ENCODE data around the gene TTC33. TPM values are rescaled to one million over a fixed set of nuclear protein-coding genes. Genes with fewer than 3 reads are reported as not detected.

TTC33 gene
- total RNA-seq, 3 donors from 2014 or later (not counting 1 experiment from before 2014, with no cell fraction given): 7.3 to 11.4 (median 10.0) TPM

GRCh38 chr5:40547994-40548575 lies 207.7 kb downstream of the TTC33 start:
- no peaks in the 10 kb centered on the region for H3K9me3 Mint-ChIP-seq
- TF ChIP-seq CTCF (IDR thresholded peaks at IDR 0.05): no peak
- H3K4me1 ChIP-seq (ENCODE audit: control insufficient read depth, insufficient read depth, low read length): no peaks in the 10 kb centered on the region
- H3K4me3 Mint-ChIP-seq: no peak overlapping the region
- H3K4me1 Mint-ChIP-seq: peaks cover 0 to 5% of the 10 kb centered on the region in 2 donors
- no peak overlapping the region for H3K4me3 ChIP-seq (ENCODE audit: low read length)
- WGBS (ENCODE audit: insufficient coverage): 89% methylated on average over 3 of the region's 3 CpGs
- no peaks in the 10 kb centered on the region for H3K27me3 Mint-ChIP-seq (ENCODE audit: low read depth in 2 of 2)
- no peak overlapping the region for H3K27ac ChIP-seq (ENCODE audit: low read length)
- DNase-seq: no peak
- H3K36me3 Mint-ChIP-seq: no peaks in the 10 kb centered on the region
- intact Hi-C loops (cut with micrococcal nuclease): no loop called here
- no peaks in the 10 kb centered on the region for H3K36me3 ChIP-seq (ENCODE audit: control insufficient read depth, insufficient read depth, low read length)
- no peaks in the 10 kb centered on the region for H3K9me3 ChIP-seq (ENCODE audit: control insufficient read depth, insufficient read depth, low read length)
- H3K27me3 ChIP-seq (ENCODE audit: control insufficient read depth, insufficient read depth, low read length): no peaks in the 10 kb centered on the region
- no peak overlapping the region for H3K27ac Mint-ChIP-seq
- ATAC-seq: no peak

- H3K27me3 ChIP-seq (ENCODE audit: control insufficient read depth, insufficient read depth, low read length): no peaks in the 10 kb centered on the region
- no peak overlapping the region for H3K27ac ChIP-seq (ENCODE audit: low read length)
- no peak overlapping the region for H3K4me3 ChIP-seq (ENCODE audit: low read length)
- Mint-ChIP-seq H3K4me3 (no peak overlapping the region), H3K4me1 (peaks cover 0 to 5% of the 10 kb centered on the region in 2 donors), H3K27ac (no peak overlapping the region), H3K36me3 (no peaks in the 10 kb centered on the region), H3K9me3 (no peaks in the 10 kb centered on the region), H3K27me3 (ENCODE audit: low read depth in 2 of 2) (no peaks in the 10 kb centered on the region)
- no peaks in the 10 kb centered on the region for H3K9me3 ChIP-seq (ENCODE audit: control insufficient read depth, insufficient read depth, low read length)
- 97% methylated on average over 4 of the region's 4 CpGs for WGBS (ENCODE audit: insufficient coverage)
- no peak for DNase-seq
- TF ChIP-seq CTCF (IDR thresholded peaks at IDR 0.05): no peak
- H3K4me1 ChIP-seq (ENCODE audit: control insufficient read depth, insufficient read depth, low read length): no peaks in the 10 kb centered on the region
- ATAC-seq: no peak
- intact Hi-C loops (cut with micrococcal nuclease): no loop called here
- H3K36me3 ChIP-seq (ENCODE audit: control insufficient read depth, insufficient read depth, low read length): no peaks in the 10 kb centered on the region
Measured at GRCh38 chr5:40547557-40547956, 208.2 kb downstream of the TTC33 start.

GRCh38 chr5:40540301-40540700 lies 215.5 kb downstream of the TTC33 start:
- H3K4me3 Mint-ChIP-seq: no peak overlapping the region
- H3K27ac ChIP-seq (ENCODE audit: low read length): no peak overlapping the region

More at GRCh38 chr5:40540301-40540700, 215.5 kb downstream of the TTC33 start:
- intact Hi-C loops (cut with micrococcal nuclease): no loop called here
- no peak for TF ChIP-seq CTCF (IDR thresholded peaks at IDR 0.05)
- H3K9me3 Mint-ChIP-seq: no peaks in the 10 kb centered on the region
- H3K4me1 Mint-ChIP-seq: no peaks in the 10 kb centered on the region
- H3K27me3 Mint-ChIP-seq (ENCODE audit: low read depth in 2 of 2): peaks cover 0 to 5% of the 10 kb centered on the region in 2 donors
- H3K27ac Mint-ChIP-seq: no peak overlapping the region
- Histone ChIP-seq H3K4me1 (ENCODE audit: control insufficient read depth, insufficient read depth, low read length) (no peaks in the 10 kb centered on the region), H3K9me3 (ENCODE audit: control insufficient read depth, insufficient read depth, low read length) (no peaks in the 10 kb centered on the region), H3K4me3 (ENCODE audit: low read length) (no peak overlapping the region), H3K27me3 (ENCODE audit: control insufficient read depth, insufficient read depth, low read length) (no peaks in the 10 kb centered on the region), H3K36me3 (ENCODE audit: control insufficient read depth, insufficient read depth, low read length) (no peaks in the 10 kb centered on the region)
- DNase-seq (no peak), ATAC-seq (no peak)
- peaks cover 3% of the 10 kb centered on the region for H3K36me3 Mint-ChIP-seq
